Omental fat pad (tissue), 4 donors: ENCODE measurements around the gene RBBP9. TPM values are rescaled to one million over a fixed set of nuclear protein-coding genes. Genes with fewer than 3 reads are reported as not detected.

Source experiments
- ATAC-seq: fragments of 150-250 bp; one replicate; pipeline ENCODE4 v1.9.1; 2016; ENCODE audit warnings: mild to moderate bottlenecking, moderate library complexity; ENCODE audit not compliant: low FRiP score
- DNase-seq: peaks from one replicate; pipeline ENCODE4 v3.0.0-alpha.2; 2019; ENCODE audit warnings: low spot score
- total RNA-seq, 4 donors: library from RNA; depleted of rRNA; stranded (reverse); fragments of >200 nt; gene quantifications; one replicate each; pipeline ENCODE4 v1.1.0, GENCODE V29; 2016
- TF ChIP-seq, protein P1 (sequence below), 3 donors: fragments of 450-650 bp; IDR thresholded peaks; one replicate each; pipeline ENCODE4 v1.5.1; 2016 to 2017; ENCODE audit warnings: antibody characterized with exemption in 3 of 3, mild to moderate bottlenecking in 3 of 3, moderate library complexity in 2 of 3

Gene RBBP9
- total RNA-seq, 4 donors from 2014 or later: 7.1 to 14.8 (median 11.8) TPM

DNA sequence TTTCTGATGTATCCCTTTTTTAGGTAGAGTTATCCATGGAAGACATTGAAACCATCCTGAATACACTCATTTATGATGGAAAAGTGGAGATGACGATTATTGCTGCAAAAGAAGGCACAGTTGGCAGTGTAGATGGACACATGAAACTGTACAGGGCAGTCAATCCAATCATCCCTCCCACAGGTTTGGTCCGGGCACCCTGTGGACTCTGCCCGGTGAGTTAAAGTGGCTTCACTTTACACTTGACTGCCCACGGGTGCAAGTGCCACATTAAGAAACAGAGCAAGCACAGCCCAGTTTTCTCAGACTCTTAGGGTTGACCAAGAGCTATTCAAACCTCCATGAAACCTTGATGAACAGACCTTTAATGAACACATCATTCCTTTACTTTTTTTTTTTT is 15.4 kb downstream of the RBBP9 start:
- DNase-seq (no peak), ATAC-seq (no peak)
- TF ChIP-seq, protein P1, sequence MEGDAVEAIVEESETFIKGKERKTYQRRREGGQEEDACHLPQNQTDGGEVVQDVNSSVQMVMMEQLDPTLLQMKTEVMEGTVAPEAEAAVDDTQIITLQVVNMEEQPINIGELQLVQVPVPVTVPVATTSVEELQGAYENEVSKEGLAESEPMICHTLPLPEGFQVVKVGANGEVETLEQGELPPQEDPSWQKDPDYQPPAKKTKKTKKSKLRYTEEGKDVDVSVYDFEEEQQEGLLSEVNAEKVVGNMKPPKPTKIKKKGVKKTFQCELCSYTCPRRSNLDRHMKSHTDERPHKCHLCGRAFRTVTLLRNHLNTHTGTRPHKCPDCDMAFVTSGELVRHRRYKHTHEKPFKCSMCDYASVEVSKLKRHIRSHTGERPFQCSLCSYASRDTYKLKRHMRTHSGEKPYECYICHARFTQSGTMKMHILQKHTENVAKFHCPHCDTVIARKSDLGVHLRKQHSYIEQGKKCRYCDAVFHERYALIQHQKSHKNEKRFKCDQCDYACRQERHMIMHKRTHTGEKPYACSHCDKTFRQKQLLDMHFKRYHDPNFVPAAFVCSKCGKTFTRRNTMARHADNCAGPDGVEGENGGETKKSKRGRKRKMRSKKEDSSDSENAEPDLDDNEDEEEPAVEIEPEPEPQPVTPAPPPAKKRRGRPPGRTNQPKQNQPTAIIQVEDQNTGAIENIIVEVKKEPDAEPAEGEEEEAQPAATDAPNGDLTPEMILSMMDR (IDR thresholded peaks at IDR 0.05): no peak

GRCh38 chr20:18477821-18478220 is 19.2 kb downstream of the RBBP9 start:
- DNase-seq (no peak), ATAC-seq (no peak)
- TF ChIP-seq, protein P1 (IDR thresholded peaks at IDR 0.05): no peak

DNA sequence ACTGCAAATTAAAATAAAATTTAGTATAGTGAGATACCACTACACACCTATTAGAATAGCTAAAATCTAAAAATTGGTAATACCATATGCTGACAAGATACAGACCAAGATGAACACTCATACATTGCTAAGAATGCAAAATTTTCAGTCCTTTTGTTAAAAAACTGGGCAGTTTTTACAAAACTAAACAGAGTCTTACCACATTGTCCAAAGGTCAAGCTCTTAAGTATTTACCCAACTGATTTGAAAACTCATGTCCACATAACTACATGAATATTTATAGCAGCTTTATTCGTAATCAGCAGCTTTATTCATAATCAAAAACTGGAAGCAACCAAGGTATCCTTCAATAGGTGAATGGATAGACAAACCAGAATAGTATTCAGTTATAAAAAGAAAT is 19.8 kb downstream of the RBBP9 start:
- ATAC-seq (no peak), DNase-seq (no peak)
- TF ChIP-seq, protein P1 (IDR thresholded peaks at IDR 0.05): no peak

GRCh38 chr20:18466894-18467730 is 29.9 kb downstream of the RBBP9 start, which contains the start of the genes DZANK1 and POLR3F:
Gene DZANK1 (minus strand): TSS chr20:18467030. CDS start chr20:18465358, 1,672 bp downstream.
Gene POLR3F (plus strand): TSS chr20:18467390. CDS start chr20:18467507, 117 bp downstream.
- DNase-seq (peak; percentile 83), ATAC-seq (peak; percentile 100)
- TF ChIP-seq, protein P1 (IDR thresholded peaks at IDR 0.05): no peak

- DNase-seq (peak; percentile 25), ATAC-seq (peak; percentile 55)
- TF ChIP-seq, protein P1 (IDR thresholded peaks at IDR 0.05): no peak
Observed at GRCh38 chr20:18466574-18466893, 30.5 kb downstream of the RBBP9 start.

DNA sequence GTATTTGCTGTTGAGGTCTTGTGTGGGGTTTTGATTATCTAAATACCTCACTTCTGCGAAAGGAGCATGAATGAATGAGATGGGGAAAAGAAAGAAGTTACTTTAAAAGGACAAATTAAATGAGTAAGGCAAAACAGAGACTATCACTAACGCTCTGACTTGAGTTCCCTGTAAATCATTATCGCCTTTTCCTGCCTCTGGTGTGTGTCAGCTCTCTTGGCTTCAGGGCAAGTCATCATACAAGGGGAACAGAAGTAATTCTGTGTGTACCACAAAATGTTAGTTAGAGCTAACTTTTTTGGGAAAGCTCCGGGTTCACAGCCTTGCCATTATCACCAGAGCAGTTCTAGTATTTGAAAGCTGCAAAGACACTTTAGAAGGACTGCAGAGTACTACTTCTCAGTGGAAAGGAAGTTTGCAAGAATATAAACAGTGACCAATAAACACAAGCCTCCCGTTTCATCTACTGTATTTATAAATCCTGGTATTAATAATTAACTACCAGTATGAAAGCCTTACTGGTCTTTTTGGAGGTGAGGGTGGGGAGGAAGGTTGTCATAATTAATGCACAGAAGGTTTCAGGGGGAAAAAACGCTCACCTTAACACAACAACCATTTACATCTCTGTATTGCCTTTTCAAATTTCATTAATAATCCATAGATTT is 31.4 kb downstream of the RBBP9 start:
- no peak for ATAC-seq
- DNase-seq: no peak
- TF ChIP-seq, protein P1 (IDR thresholded peaks at IDR 0.05): no peak
